Measurements from ENCODE around the gene ORC1. TPM values are rescaled to one million over a fixed set of nuclear protein-coding genes. Genes with fewer than 3 reads are reported as not detected.

The ORC1 gene
- total RNA-seq, 4 donors from 2014 or later = 0.25 to 1.6 (median 0.92) TPM

GRCh38 chr1:52348704-52349300 is 55.4 kb downstream of the ORC1 start:
- ATAC-seq (ENCODE audit: low FRiP score) (no peak), DNase-seq (ENCODE audit: low spot score) (no peak)
- TF ChIP-seq, protein P1, sequence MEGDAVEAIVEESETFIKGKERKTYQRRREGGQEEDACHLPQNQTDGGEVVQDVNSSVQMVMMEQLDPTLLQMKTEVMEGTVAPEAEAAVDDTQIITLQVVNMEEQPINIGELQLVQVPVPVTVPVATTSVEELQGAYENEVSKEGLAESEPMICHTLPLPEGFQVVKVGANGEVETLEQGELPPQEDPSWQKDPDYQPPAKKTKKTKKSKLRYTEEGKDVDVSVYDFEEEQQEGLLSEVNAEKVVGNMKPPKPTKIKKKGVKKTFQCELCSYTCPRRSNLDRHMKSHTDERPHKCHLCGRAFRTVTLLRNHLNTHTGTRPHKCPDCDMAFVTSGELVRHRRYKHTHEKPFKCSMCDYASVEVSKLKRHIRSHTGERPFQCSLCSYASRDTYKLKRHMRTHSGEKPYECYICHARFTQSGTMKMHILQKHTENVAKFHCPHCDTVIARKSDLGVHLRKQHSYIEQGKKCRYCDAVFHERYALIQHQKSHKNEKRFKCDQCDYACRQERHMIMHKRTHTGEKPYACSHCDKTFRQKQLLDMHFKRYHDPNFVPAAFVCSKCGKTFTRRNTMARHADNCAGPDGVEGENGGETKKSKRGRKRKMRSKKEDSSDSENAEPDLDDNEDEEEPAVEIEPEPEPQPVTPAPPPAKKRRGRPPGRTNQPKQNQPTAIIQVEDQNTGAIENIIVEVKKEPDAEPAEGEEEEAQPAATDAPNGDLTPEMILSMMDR (IDR thresholded peaks at IDR 0.05) = no peak

- no peak for ATAC-seq (ENCODE audit: low FRiP score)
- TF ChIP-seq, protein P1 (IDR thresholded peaks at IDR 0.05) = no peak
- no peak for DNase-seq (ENCODE audit: low spot score)
Observed at GRCh38 chr1:52346653-52347052, 57.6 kb downstream of the ORC1 start.

DNA sequence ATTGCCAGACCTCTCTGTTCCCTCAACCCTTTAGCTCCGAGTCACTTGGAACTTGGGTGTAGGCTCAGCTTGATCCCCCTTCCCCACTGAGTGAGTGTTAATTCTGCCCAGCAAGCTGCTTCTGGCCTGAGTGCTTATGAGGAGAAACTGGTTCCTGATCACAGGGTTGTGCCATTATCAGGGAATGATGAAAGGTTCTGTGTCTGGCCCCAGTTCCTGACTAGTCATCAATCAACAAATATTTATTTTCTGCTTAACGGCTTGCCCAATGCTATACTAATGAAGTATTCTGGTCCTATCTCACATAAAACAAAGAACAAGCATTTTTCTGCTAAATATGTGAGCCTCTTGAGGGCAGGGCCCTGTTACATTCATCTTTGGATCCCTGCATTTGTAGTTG is 59.0 kb downstream of the ORC1 start:
- TF ChIP-seq, protein P1 (IDR thresholded peaks at IDR 0.05) = no peak
- no peak for DNase-seq (ENCODE audit: low spot score)

GRCh38 chr1:52343979-52344378 is 60.2 kb downstream of the ORC1 start:
- TF ChIP-seq, protein P1 (IDR thresholded peaks at IDR 0.05) = no peak
- DNase-seq (ENCODE audit: low spot score) = no peak
- no peak for ATAC-seq (ENCODE audit: low FRiP score)

More for the DNA sequence above, 59.0 kb downstream of the ORC1 start:
- no peak for ATAC-seq (ENCODE audit: low FRiP score)

- no peak for ATAC-seq (ENCODE audit: low FRiP score)
- TF ChIP-seq, protein P1 (IDR thresholded peaks at IDR 0.05) = no peak
- DNase-seq (ENCODE audit: low spot score) = no peak
Observed at GRCh38 chr1:52341655-52342260, 62.5 kb downstream of the ORC1 start.

DNA sequence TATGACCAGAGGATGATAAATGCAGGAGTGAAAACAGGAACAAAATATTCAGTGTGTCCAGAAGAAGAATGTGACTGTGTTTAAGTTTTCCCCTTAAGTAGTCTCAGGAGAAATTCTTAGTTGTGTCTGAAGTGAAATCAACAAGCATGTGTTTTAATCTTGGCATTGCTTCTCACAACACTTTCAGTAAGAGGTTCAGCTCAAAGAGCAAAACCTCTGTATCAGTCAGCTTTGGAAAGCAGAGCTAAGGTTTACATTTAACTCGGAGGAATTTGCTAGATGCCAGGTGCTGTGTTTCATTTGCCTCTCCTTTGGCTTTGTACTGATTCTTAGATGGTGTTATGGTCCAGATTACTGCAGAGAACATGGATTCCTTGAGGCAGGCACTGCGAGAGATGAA is 66.8 kb downstream of the ORC1 start:
- DNase-seq (ENCODE audit: low spot score) = no peak
- ATAC-seq (ENCODE audit: low FRiP score) = no peak
- TF ChIP-seq, protein P1 (IDR thresholded peaks at IDR 0.05) = no peak

DNA sequence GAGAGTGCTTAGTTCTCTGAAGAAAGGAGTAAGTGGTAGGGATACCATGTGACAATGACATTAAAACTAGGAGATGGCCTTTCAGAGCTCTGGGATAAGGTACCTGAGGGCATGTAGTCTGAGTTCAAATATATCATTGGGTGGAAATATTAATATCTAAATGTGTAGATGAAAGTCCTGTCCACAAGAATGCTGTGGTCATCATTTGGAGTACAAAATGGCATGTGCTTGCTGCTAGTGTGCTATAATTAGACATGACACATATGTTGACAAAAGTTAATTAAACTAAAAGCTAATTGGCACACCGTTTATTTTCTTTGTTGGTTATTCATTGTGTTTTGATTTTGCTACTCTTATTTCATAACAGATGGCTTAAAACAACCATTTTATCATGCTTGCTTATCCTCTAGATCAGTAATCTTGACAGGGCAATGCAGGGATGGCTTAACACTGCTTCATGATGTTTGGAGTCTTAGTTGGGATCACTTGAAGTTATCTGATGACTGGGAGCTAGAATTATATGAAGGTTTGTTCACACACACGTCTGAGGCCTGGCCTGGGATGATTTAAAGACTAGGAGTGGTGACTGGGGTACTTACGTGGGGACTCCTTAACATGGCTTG is 69.2 kb downstream of the ORC1 start:
- DNase-seq (ENCODE audit: low spot score) (no peak), ATAC-seq (ENCODE audit: low FRiP score) (no peak)
- TF ChIP-seq, protein P1 (IDR thresholded peaks at IDR 0.05) = no peak

Measured in omental fat pad (tissue), 4 donors.